Neural cell (in vitro differentiated cells): Measurements from ENCODE around the gene FHL1. TPM values are rescaled to one million over a fixed set of nuclear protein-coding genes. Genes with fewer than 3 reads are reported as not detected.

Source experiments
- H2AFZ ChIP-seq: fragments of 200-600, 300-800 bp; sonication (generic), shearing (Covaris generic); 2 replicates; pipeline ENCODE4 v1.6.0; 2014; ENCODE audit warnings: low read depth, mild to moderate bottlenecking, antibody characterized with exemption, low read length, moderate library complexity
- H3F3A ChIP-seq: fragments of 200-600 bp; shearing (Covaris generic); 2 replicates; pipeline ENCODE4 v1.6.1; 2016; ENCODE audit warnings: mild to moderate bottlenecking, moderate library complexity, mixed read lengths, antibody characterized with exemption, low read length; ENCODE audit not compliant: insufficient read depth, poor library complexity, severe bottlenecking
- H3K27ac ChIP-seq: fragments of 200-600, 300-800 bp; sonication (generic), shearing (Covaris generic); 2 replicates; pipeline ENCODE4 v1.5.1; 2014; ENCODE audit warnings: mild to moderate bottlenecking, low read length, moderate library complexity
- H3K27me3 ChIP-seq: fragments of 300-800, 200-600 bp; sonication (generic), shearing (Covaris generic); 2 replicates; pipeline ENCODE4 v1.6.0; 2014; ENCODE audit warnings: mild to moderate bottlenecking, low read depth, low read length, moderate library complexity; ENCODE audit not compliant: insufficient read depth
- H3K36me3 ChIP-seq: fragments of 300-800, 200-600 bp; sonication (generic), shearing (Covaris generic); 2 replicates; pipeline ENCODE4 v1.5.1; 2014; ENCODE audit warnings: mild to moderate bottlenecking, antibody characterized with exemption, low read length, moderate library complexity; ENCODE audit not compliant: insufficient read depth
- H3K4me2 ChIP-seq: fragments of 300-800, 200-600 bp; sonication (generic), shearing (Covaris generic); 2 replicates; pipeline ENCODE4 v1.6.0; 2014; ENCODE audit warnings: mild to moderate bottlenecking, low read length
- H3K4me3 ChIP-seq: fragments of 300-800, 200-600 bp; sonication (generic), shearing (Covaris generic); 2 replicates; pipeline ENCODE4 v1.5.1; 2014; ENCODE audit warnings: mild to moderate bottlenecking, low read length, moderate library complexity
- H3K79me2 ChIP-seq: fragments of 200-600 bp; shearing (Covaris generic); replicated peaks from 2 replicates; pipeline ENCODE4 v1.6.0; 2014; ENCODE audit warnings: mild to moderate bottlenecking, low read length, moderate library complexity; ENCODE audit not compliant: insufficient read depth
- H3K9ac ChIP-seq: fragments of 300-800, 200-600 bp; sonication (generic), shearing (Covaris generic); 2 replicates; pipeline ENCODE4 v1.6.1; 2016; ENCODE audit warnings: mild to moderate bottlenecking, low read length, mixed read lengths
- H3K9me2 ChIP-seq: fragments of 200-600 bp; shearing (Covaris generic); 2 replicates; pipeline ENCODE4 v1.6.1; 2016; ENCODE audit warnings: mild to moderate bottlenecking, low read length, mixed read lengths; ENCODE audit not compliant: insufficient read depth
- H3K9me3 ChIP-seq: fragments of 200-600, 300-800 bp; sonication (generic), shearing (Covaris generic); 2 replicates; pipeline ENCODE4 v1.6.1; 2016; ENCODE audit warnings: mild to moderate bottlenecking, mixed run types, low read length, moderate library complexity, mixed read lengths
- H4K20me1 ChIP-seq: fragments of 200-600 bp; shearing (Covaris generic); 2 replicates; pipeline ENCODE4 v1.6.1; 2016; ENCODE audit warnings: mild to moderate bottlenecking, mixed run types; ENCODE audit not compliant: insufficient read depth
- CTCF ChIP-seq: fragments of 450-650 bp; IDR thresholded peaks from 2 replicates; pipeline ENCODE4 v1.5.1; 2014; ENCODE audit warnings: antibody characterized with exemption, mild to moderate bottlenecking, moderate library complexity; ENCODE audit not compliant: poor library complexity, severe bottlenecking
- EP300 ChIP-seq: fragments of 450-650 bp; conservative IDR thresholded peaks from 2 replicates; pipeline ENCODE4 v1.6.1; 2014; ENCODE audit warnings: antibody characterized with exemption, mild to moderate bottlenecking, moderate library complexity; ENCODE audit not compliant: poor library complexity, severe bottlenecking
- EZH2 ChIP-seq: fragments of 200-600, 300-800 bp; shearing (Covaris generic), sonication (generic); IDR thresholded peaks from 2 replicates; pipeline ENCODE4 v1.6.1; 2014; ENCODE audit warnings: antibody characterized with exemption, low read length, borderline replicate concordance, mild to moderate bottlenecking; ENCODE audit not compliant: insufficient read depth, poor library complexity, severe bottlenecking
- MXI1 ChIP-seq: fragments of 450-650 bp; conservative IDR thresholded peaks from 2 replicates; pipeline ENCODE4 v1.6.1; 2014; ENCODE audit warnings: antibody characterized with exemption, mild to moderate bottlenecking; ENCODE audit not compliant: poor library complexity, severe bottlenecking
- POLR2AphosphoS5 ChIP-seq: IDR thresholded peaks from 2 replicates; pipeline ENCODE4 v1.6.1; 2012
- RAD21 ChIP-seq: fragments of 450-650 bp; conservative IDR thresholded peaks from 2 replicates; pipeline ENCODE4 v1.6.1; 2014; ENCODE audit warnings: antibody characterized with exemption, mild to moderate bottlenecking, moderate library complexity
- REST ChIP-seq: IDR thresholded peaks from 2 replicates; pipeline ENCODE4 v1.6.1; 2012; ENCODE audit warnings: borderline replicate concordance
- SMC3 ChIP-seq: fragments of 450-650 bp; conservative IDR thresholded peaks from 2 replicates; pipeline ENCODE4 v1.6.1; 2014; ENCODE audit warnings: antibody characterized with exemption, mild to moderate bottlenecking, moderate library complexity; ENCODE audit not compliant: poor library complexity
- TAF1 ChIP-seq: IDR thresholded peaks from 2 replicates; pipeline ENCODE4 v1.6.1; 2012; ENCODE audit warnings: low read depth
- polyA plus RNA-seq: library from polyadenylated mRNA; depleted of rRNA; stranded (reverse); fragments of >200 nt; gene quantifications from 2 replicates; pipeline ENCODE4 v1.2.3, GENCODE V29; 2014

FHL1 gene
- polyA plus RNA-seq, 1 donor from 2014 or later = 235 TPM

GRCh38 chrX:136214551-136214950, 67.2 kb downstream of the FHL1 start:
- Histone ChIP-seq H3K27ac (no peak overlapping the region), H3K9me2 (no peaks in the 10 kb centered on the region), H3K27me3 (no peaks in the 10 kb centered on the region), H3F3A (no peaks in the 10 kb centered on the region), H3K9me3 (no peaks in the 10 kb centered on the region), H3K79me2 (no peaks in the 10 kb centered on the region), H3K9ac (no peak overlapping the region), H3K4me2 (no peak overlapping the region), H3K4me3 (no peak overlapping the region), H2AFZ (no peak overlapping the region), H4K20me1 (no peaks in the 10 kb centered on the region), H3K36me3 (no peaks in the 10 kb centered on the region)
- TF ChIP-seq EZH2 = no peak
- TF ChIP-seq CTCF = no peak
- TF ChIP-seq REST = no peak
- TF ChIP-seq SMC3 = no peak
- TF ChIP-seq RAD21 = no peak
- no peak for TF ChIP-seq MXI1
- TF ChIP-seq TAF1 = no peak
- no peak for TF ChIP-seq POLR2AphosphoS5

GRCh38 chrX:136215559-136215958, 68.2 kb downstream of the FHL1 start:
- Histone ChIP-seq H3K4me2 (no peak overlapping the region), H3F3A (no peaks in the 10 kb centered on the region), H2AFZ (no peak overlapping the region), H3K9ac (no peak overlapping the region), H3K9me2 (no peaks in the 10 kb centered on the region), H3K9me3 (no peaks in the 10 kb centered on the region), H3K27me3 (no peaks in the 10 kb centered on the region), H4K20me1 (no peaks in the 10 kb centered on the region), H3K27ac (no peak overlapping the region), H3K4me3 (no peak overlapping the region), H3K36me3 (no peaks in the 10 kb centered on the region), H3K79me2 (no peaks in the 10 kb centered on the region)
- TF ChIP-seq EP300 (no peak), TAF1 (no peak), RAD21 (no peak), CTCF (no peak), MXI1 (no peak), POLR2AphosphoS5 (no peak), EZH2 (no peak)
